ENCODE results near the gene CATSPER3. TPM values are rescaled to one million over a fixed set of nuclear protein-coding genes. Genes with fewer than 3 reads are reported as not detected.

CATSPER3 gene
- total and polyA plus RNA-seq, 2 of the 13 experiments (the other 11 are each of a cell fraction or from before 2014, with no cell fraction given) = 0.33 to 0.37 TPM

- TF ChIP-seq, protein P1, sequence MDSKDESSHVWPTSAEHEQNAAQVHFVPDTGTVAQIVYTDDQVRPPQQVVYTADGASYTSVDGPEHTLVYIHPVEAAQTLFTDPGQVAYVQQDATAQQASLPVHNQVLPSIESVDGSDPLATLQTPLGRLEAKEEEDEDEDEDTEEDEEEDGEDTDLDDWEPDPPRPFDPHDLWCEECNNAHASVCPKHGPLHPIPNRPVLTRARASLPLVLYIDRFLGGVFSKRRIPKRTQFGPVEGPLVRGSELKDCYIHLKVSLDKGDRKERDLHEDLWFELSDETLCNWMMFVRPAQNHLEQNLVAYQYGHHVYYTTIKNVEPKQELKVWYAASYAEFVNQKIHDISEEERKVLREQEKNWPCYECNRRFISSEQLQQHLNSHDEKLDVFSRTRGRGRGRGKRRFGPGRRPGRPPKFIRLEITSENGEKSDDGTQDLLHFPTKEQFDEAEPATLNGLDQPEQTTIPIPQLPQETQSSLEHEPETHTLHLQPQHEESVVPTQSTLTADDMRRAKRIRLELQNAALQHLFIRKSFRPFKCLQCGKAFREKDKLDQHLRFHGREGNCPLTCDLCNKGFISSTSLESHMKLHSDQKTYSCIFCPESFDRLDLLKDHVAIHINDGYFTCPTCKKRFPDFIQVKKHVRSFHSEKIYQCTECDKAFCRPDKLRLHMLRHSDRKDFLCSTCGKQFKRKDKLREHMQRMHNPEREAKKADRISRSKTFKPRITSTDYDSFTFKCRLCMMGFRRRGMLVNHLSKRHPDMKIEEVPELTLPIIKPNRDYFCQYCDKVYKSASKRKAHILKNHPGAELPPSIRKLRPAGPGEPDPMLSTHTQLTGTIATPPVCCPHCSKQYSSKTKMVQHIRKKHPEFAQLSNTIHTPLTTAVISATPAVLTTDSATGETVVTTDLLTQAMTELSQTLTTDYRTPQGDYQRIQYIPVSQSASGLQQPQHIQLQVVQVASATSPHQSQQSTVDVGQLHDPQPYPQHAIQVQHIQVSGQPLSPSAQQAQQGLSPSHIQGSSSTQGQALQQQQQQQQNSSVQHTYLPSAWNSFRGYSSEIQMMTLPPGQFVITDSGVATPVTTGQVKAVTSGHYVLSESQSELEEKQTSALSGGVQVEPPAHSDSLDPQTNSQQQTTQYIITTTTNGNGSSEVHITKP (CRISPR knock-in tag; IDR thresholded peaks at IDR 0.05; ENCODE audit: low read depth) = no peak
- TF ChIP-seq DNMT3B (CRISPR knock-in tag; conservative IDR thresholded peaks at IDR 0.05) = no peak
- no peak for TF ChIP-seq KDM4B (CRISPR knock-in tag; IDR thresholded peaks at IDR 0.05)
- no peak for TF ChIP-seq SATB2 (CRISPR knock-in tag; IDR thresholded peaks at IDR 0.05)
- TF ChIP-seq SOX5 (CRISPR knock-in tag; IDR thresholded peaks at IDR 0.05; ENCODE audit: borderline replicate concordance) = peak; percentile 55; the same call in 1 of the 2 replicates
- no peak for TF ChIP-seq SP4 (CRISPR knock-in tag; IDR thresholded peaks at IDR 0.05)
- no peak for TF ChIP-seq SETDB1 (CRISPR knock-in tag; IDR thresholded peaks at IDR 0.05; ENCODE audit: borderline replicate concordance)
- no peak for TF ChIP-seq ZNF841 (CRISPR knock-in tag; IDR thresholded peaks at IDR 0.05; ENCODE audit: borderline replicate concordance)
- TF ChIP-seq, protein P2, sequence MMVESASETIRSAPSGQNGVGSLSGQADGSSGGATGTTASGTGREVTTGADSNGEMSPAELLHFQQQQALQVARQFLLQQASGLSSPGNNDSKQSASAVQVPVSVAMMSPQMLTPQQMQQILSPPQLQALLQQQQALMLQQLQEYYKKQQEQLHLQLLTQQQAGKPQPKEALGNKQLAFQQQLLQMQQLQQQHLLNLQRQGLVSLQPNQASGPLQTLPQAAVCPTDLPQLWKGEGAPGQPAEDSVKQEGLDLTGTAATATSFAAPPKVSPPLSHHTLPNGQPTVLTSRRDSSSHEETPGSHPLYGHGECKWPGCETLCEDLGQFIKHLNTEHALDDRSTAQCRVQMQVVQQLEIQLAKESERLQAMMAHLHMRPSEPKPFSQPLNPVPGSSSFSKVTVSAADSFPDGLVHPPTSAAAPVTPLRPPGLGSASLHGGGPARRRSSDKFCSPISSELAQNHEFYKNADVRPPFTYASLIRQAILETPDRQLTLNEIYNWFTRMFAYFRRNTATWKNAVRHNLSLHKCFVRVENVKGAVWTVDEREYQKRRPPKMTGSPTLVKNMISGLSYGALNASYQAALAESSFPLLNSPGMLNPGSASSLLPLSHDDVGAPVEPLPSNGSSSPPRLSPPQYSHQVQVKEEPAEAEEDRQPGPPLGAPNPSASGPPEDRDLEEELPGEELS (CRISPR knock-in tag; IDR thresholded peaks at IDR 0.05) = peak; percentile 54
- TF ChIP-seq ZSCAN25 (CRISPR knock-in tag; IDR thresholded peaks at IDR 0.05) = no peak
- TF ChIP-seq PTBP1 (IDR thresholded peaks at IDR 0.05; ENCODE audit: low read depth, low read length, poor library complexity, severe bottlenecking) = no peak
- TF ChIP-seq, protein P3, sequence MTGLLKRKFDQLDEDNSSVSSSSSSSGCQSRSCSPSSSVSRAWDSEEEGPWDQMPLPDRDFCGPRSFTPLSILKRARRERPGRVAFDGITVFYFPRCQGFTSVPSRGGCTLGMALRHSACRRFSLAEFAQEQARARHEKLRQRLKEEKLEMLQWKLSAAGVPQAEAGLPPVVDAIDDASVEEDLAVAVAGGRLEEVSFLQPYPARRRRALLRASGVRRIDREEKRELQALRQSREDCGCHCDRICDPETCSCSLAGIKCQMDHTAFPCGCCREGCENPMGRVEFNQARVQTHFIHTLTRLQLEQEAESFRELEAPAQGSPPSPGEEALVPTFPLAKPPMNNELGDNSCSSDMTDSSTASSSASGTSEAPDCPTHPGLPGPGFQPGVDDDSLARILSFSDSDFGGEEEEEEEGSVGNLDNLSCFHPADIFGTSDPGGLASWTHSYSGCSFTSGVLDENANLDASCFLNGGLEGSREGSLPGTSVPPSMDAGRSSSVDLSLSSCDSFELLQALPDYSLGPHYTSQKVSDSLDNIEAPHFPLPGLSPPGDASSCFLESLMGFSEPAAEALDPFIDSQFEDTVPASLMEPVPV (CRISPR knock-in tag; IDR thresholded peaks at IDR 0.05) = no peak
- 0 out of 2 replicates have a peak, but pooled peaks have one; percentile 20 for TF ChIP-seq SP5 (CRISPR knock-in tag; IDR thresholded peaks at IDR 0.05; ENCODE audit: borderline replicate concordance, low read depth)
- no peak for TF ChIP-seq TCF12 (IDR thresholded peaks at IDR 0.05)
- no peak for TF ChIP-seq TCF12 (CRISPR knock-in tag; IDR thresholded peaks at IDR 0.05)
- no peak for TF ChIP-seq ZNF317 (CRISPR knock-in tag; IDR thresholded peaks at IDR 0.05)
- TF ChIP-seq IKZF4 (CRISPR knock-in tag; IDR thresholded peaks at IDR 0.05; ENCODE audit: borderline replicate concordance, low read depth, not compliant biosample characterization) = no peak
- TF ChIP-seq, protein P4, sequence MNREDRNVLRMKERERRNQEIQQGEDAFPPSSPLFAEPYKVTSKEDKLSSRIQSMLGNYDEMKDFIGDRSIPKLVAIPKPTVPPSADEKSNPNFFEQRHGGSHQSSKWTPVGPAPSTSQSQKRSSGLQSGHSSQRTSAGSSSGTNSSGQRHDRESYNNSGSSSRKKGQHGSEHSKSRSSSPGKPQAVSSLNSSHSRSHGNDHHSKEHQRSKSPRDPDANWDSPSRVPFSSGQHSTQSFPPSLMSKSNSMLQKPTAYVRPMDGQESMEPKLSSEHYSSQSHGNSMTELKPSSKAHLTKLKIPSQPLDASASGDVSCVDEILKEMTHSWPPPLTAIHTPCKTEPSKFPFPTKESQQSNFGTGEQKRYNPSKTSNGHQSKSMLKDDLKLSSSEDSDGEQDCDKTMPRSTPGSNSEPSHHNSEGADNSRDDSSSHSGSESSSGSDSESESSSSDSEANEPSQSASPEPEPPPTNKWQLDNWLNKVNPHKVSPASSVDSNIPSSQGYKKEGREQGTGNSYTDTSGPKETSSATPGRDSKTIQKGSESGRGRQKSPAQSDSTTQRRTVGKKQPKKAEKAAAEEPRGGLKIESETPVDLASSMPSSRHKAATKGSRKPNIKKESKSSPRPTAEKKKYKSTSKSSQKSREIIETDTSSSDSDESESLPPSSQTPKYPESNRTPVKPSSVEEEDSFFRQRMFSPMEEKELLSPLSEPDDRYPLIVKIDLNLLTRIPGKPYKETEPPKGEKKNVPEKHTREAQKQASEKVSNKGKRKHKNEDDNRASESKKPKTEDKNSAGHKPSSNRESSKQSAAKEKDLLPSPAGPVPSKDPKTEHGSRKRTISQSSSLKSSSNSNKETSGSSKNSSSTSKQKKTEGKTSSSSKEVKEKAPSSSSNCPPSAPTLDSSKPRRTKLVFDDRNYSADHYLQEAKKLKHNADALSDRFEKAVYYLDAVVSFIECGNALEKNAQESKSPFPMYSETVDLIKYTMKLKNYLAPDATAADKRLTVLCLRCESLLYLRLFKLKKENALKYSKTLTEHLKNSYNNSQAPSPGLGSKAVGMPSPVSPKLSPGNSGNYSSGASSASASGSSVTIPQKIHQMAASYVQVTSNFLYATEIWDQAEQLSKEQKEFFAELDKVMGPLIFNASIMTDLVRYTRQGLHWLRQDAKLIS (CRISPR knock-in tag; IDR thresholded peaks at IDR 0.05) = no peak
- TF ChIP-seq DR1 (CRISPR knock-in tag; IDR thresholded peaks at IDR 0.05) = no peak
Observed at GRCh38 chr5:134958755-134959154, 9.0 kb upstream of the CATSPER3 start (continued).
